ENCODE measurements around the gene TM6SF1. TPM values are rescaled to one million over a fixed set of nuclear protein-coding genes. Genes with fewer than 3 reads are reported as not detected.

Gene TM6SF1
- total RNA-seq, 1 experiment from 2014 or later, result 0.69 TPM

DNA sequence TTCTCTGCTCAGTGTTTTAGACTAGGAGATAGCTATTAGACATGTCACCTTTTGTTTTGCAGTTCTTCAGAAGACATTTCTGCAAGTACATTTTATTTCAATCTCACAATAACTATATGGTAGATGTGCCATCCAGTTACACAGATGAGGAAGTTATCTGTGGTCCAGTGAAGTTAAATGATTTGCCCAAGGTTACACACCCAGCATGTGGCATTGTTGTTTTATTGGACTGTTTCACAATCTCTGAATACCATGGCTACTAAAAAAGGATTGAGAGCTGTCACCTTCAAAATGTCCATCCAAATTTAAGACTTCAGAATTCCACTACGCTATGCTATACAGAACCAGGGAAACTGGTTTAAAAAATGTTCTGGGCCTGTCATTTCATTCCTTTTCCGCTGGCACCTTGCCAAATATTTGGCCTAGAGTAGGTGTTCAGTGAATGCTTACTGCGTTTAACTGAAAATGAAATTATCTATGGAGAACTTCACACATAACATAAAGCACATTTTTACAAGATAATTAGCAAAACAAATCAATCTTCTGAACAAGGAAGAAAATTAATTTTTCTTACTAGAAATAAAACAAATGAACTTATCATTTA is 20.2 kb downstream of the TM6SF1 start:
- no peaks in the 10 kb centered on the region for H3K27me3 ChIP-seq (ENCODE audit: control insufficient read depth, insufficient read depth, low read length)
- intact Hi-C loops (cut with micrococcal nuclease; ENCODE audit: unreplicated experiment) (no loop called here), in situ Hi-C loops (cut with HindIII; ENCODE audit: low pct_unique_long_range_greater_than_20kb, low sequenced_read_pairs) (no loop called here)
- H3K27ac ChIP-seq (ENCODE audit: low read length), result no peak overlapping the region
- ATAC-seq (no peak), DNase-seq (ENCODE audit: low read depth, low spot score) (no peak)
- ChIA-PET POLR2A (no interaction called here), CTCF (no interaction called here)
- BruUV-seq (replicated peaks), result no TSS peak
- TF ChIP-seq, protein P1, sequence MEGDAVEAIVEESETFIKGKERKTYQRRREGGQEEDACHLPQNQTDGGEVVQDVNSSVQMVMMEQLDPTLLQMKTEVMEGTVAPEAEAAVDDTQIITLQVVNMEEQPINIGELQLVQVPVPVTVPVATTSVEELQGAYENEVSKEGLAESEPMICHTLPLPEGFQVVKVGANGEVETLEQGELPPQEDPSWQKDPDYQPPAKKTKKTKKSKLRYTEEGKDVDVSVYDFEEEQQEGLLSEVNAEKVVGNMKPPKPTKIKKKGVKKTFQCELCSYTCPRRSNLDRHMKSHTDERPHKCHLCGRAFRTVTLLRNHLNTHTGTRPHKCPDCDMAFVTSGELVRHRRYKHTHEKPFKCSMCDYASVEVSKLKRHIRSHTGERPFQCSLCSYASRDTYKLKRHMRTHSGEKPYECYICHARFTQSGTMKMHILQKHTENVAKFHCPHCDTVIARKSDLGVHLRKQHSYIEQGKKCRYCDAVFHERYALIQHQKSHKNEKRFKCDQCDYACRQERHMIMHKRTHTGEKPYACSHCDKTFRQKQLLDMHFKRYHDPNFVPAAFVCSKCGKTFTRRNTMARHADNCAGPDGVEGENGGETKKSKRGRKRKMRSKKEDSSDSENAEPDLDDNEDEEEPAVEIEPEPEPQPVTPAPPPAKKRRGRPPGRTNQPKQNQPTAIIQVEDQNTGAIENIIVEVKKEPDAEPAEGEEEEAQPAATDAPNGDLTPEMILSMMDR (IDR thresholded peaks at IDR 0.05), result no peak
- TF ChIP-seq TCF7L2 (IDR thresholded peaks at IDR 0.05; ENCODE audit: low read depth, low read length) (no peak), POLR2AphosphoS5 (IDR thresholded peaks at IDR 0.05; ENCODE audit: low read depth, low read length) (no peak), SIN3A (IDR thresholded peaks at IDR 0.05; ENCODE audit: borderline replicate concordance, insufficient read depth, low read depth, low read length) (no peak)
- TF ChIP-seq, protein P2, sequence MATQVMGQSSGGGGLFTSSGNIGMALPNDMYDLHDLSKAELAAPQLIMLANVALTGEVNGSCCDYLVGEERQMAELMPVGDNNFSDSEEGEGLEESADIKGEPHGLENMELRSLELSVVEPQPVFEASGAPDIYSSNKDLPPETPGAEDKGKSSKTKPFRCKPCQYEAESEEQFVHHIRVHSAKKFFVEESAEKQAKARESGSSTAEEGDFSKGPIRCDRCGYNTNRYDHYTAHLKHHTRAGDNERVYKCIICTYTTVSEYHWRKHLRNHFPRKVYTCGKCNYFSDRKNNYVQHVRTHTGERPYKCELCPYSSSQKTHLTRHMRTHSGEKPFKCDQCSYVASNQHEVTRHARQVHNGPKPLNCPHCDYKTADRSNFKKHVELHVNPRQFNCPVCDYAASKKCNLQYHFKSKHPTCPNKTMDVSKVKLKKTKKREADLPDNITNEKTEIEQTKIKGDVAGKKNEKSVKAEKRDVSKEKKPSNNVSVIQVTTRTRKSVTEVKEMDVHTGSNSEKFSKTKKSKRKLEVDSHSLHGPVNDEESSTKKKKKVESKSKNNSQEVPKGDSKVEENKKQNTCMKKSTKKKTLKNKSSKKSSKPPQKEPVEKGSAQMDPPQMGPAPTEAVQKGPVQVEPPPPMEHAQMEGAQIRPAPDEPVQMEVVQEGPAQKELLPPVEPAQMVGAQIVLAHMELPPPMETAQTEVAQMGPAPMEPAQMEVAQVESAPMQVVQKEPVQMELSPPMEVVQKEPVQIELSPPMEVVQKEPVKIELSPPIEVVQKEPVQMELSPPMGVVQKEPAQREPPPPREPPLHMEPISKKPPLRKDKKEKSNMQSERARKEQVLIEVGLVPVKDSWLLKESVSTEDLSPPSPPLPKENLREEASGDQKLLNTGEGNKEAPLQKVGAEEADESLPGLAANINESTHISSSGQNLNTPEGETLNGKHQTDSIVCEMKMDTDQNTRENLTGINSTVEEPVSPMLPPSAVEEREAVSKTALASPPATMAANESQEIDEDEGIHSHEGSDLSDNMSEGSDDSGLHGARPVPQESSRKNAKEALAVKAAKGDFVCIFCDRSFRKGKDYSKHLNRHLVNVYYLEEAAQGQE (IDR thresholded peaks at IDR 0.05; ENCODE audit: insufficient read depth in 1 of 2, low read depth in 2 of 2, low read length in 1 of 2), result no peak
- no peaks in the 10 kb centered on the region for H3K9me3 ChIP-seq (ENCODE audit: control insufficient read depth, insufficient read depth, low read depth, low read length)
- H3K4me1 ChIP-seq (ENCODE audit: control insufficient read depth, insufficient read depth, low read length), result no peaks in the 10 kb centered on the region
- H3K4me3 ChIP-seq (ENCODE audit: low read depth in 2 of 2, low read length in 2 of 2), result no peak overlapping the region
- no peaks in the 10 kb centered on the region for H3K36me3 ChIP-seq (ENCODE audit: control insufficient read depth, insufficient read depth, low read length)

DNA sequence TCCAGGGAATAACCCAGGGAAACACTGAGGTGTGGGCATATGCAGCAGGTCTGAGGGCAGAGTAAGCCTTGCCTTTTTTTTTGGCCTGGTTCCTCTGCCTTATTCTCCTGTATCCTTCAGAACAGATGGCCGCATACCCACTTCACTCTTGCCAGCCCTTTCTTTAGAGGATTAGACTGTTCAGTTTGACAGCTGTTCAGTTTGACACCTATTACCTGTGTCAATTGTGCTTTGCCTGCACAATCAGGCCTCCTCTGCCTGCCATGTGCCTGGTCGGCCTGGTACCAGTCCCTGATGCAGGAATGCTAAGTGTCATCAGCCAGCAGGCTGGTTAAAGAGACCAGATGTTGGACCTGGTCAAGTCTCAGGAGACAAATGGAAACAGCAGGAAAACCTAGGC is 22.3 kb downstream of the TM6SF1 start:
- ChIA-PET POLR2A (no interaction called here), CTCF (no interaction called here)
- DNase-seq (ENCODE audit: low read depth, low spot score) (no peak), ATAC-seq (no peak)
- Histone ChIP-seq H3K4me3 (ENCODE audit: low read depth in 2 of 2, low read length in 2 of 2) (no peak overlapping the region), H3K27ac (ENCODE audit: low read length) (no peak overlapping the region), H3K4me1 (ENCODE audit: control insufficient read depth, insufficient read depth, low read length) (no peaks in the 10 kb centered on the region), H3K9me3 (ENCODE audit: control insufficient read depth, insufficient read depth, low read depth, low read length) (no peaks in the 10 kb centered on the region), H3K27me3 (ENCODE audit: control insufficient read depth, insufficient read depth, low read length) (no peaks in the 10 kb centered on the region), H3K36me3 (ENCODE audit: control insufficient read depth, insufficient read depth, low read length) (no peaks in the 10 kb centered on the region)
- BruUV-seq (replicated peaks), result no TSS peak
- TF ChIP-seq TCF7L2 (IDR thresholded peaks at IDR 0.05; ENCODE audit: low read depth, low read length), result no peak
- TF ChIP-seq, protein P1 (IDR thresholded peaks at IDR 0.05), result no peak
- TF ChIP-seq, protein P2 (IDR thresholded peaks at IDR 0.05; ENCODE audit: insufficient read depth in 1 of 2, low read depth in 2 of 2, low read length in 1 of 2), result no peak
- intact Hi-C loops (cut with micrococcal nuclease; ENCODE audit: unreplicated experiment), result no loop called here
- in situ Hi-C loops (cut with HindIII; ENCODE audit: low pct_unique_long_range_greater_than_20kb, low sequenced_read_pairs), result no loop called here

All from Panc1 (cell line).